ENCODE measurements around the gene CDCP2.

GRCh38 chr1:54136963-54137533 is 15.8 kb downstream of the CDCP2 start:
- no peak for TF ChIP-seq CTCF (conservative IDR thresholded peaks at IDR 0.05; ENCODE audit: low read depth, low read length)
- no peak for TF ChIP-seq EZH2phosphoT487 (IDR thresholded peaks at IDR 0.05; ENCODE audit: borderline replicate concordance, low read length)
- TF ChIP-seq EZH2 (IDR thresholded peaks at IDR 0.05; ENCODE audit: low read length, unreplicated experiment) = no peak

Data from PC-3 (cell line).